ENCODE results near the gene AOPEP. TPM values are rescaled to one million over a fixed set of nuclear protein-coding genes. Genes with fewer than 3 reads are reported as not detected.

Gene AOPEP
- total RNA-seq, 4 donors from 2014 or later: 305 to 458 (median 419) TPM

GRCh38 chr9:95134457-95134881 lies 408.0 kb downstream of the AOPEP start:
- no peak for TF ChIP-seq POLR2AphosphoS5 (IDR thresholded peaks at IDR 0.05)
- TF ChIP-seq CTCF (IDR thresholded peaks at IDR 0.05): no peak
- TF ChIP-seq EP300 (IDR thresholded peaks at IDR 0.05): no peak
- no peak for TF ChIP-seq POLR2A (IDR thresholded peaks at IDR 0.05; ENCODE audit: low read depth)
- no peak overlapping the region for H3K4me3 ChIP-seq
- 92% methylated on average over 9 of the region's 9 CpGs for WGBS
- H3K27me3 ChIP-seq: no peaks in the 10 kb centered on the region
- H3K9me3 ChIP-seq: no peaks in the 10 kb centered on the region
- DNase-seq (ENCODE audit: extremely low spot score): no peak
- H3K4me1 ChIP-seq: peaks cover 0 to 38% (median 29%) of the 10 kb centered on the region in 4 donors
- H3K27ac ChIP-seq (replicated peaks in 1 of 4): no peak overlapping the region
- intact Hi-C loops (cut with DNase I): loop anchor here (10.0 kb wide), 1 partner anchor 130 kb away; no protein-coding TSS in a partner anchor
- peaks cover 0 to 6% (median 0%) of the 10 kb centered on the region in 4 donors for H3K36me3 ChIP-seq

- Histone ChIP-seq H3K36me3 (peaks cover 0 to 6% (median 0%) of the 10 kb centered on the region in 4 donors), H3K27me3 (no peaks in the 10 kb centered on the region), H3K27ac (replicated peaks in 1 of 4) (no peak overlapping the region), H3K4me1 (peaks cover 0 to 30% (median 25%) of the 10 kb centered on the region in 4 donors), H3K9me3 (no peaks in the 10 kb centered on the region), H3K4me3 (no peak overlapping the region)
- intact Hi-C loops (cut with DNase I): loop anchor here (10.0 kb wide), 1 partner anchor 129 kb away; no protein-coding TSS in a partner anchor
- TF ChIP-seq EP300 (IDR thresholded peaks at IDR 0.05) (no peak), POLR2AphosphoS5 (IDR thresholded peaks at IDR 0.05) (no peak), POLR2A (IDR thresholded peaks at IDR 0.05; ENCODE audit: low read depth) (no peak), CTCF (IDR thresholded peaks at IDR 0.05) (no peak)
- DNase-seq (ENCODE audit: extremely low spot score): no peak
- 98% methylated on average over 10 of the region's 10 CpGs for WGBS
Measured at GRCh38 chr9:95135756-95136155, 409.3 kb downstream of the AOPEP start.

Small RNA genes lying within 50 kb of the gene (small RNA-seq; reads per million reads assigned to genes)
- 0 reads per million in 3 donors for gene MIR2278
- 2,188 to 4,384 (median 2,276) reads per million in 3 donors for gene MIR23B
- 21,637 to 25,561 (median 24,079) reads per million in 3 donors for gene MIR27B
- gene MIR3074: 0 reads per million in 3 donors
- 0 reads per million in 3 donors for gene MIR6081

Other genes with a start within 250 kb of the AOPEP start
- gene PCAT7, start 171.6 kb upstream of the AOPEP start, total RNA-seq: not detected
- gene FBP2, start 132.9 kb upstream of the AOPEP start, total RNA-seq: not detected
- gene FBP1, start 87.2 kb upstream of the AOPEP start, total RNA-seq: 1 to 10 TPM; 1.2 to 4.6 (median 2.2) TPM

All from esophagus muscularis mucosa (tissue), 4 donors.